ENCODE data around the gene TRIO. TPM values are rescaled to one million over a fixed set of nuclear protein-coding genes. Genes with fewer than 3 reads are reported as not detected.

TRIO gene
- total RNA-seq, 1 donor from 2014 or later, result 145 TPM

GRCh38 chr5:14286574-14287421 lies 143.7 kb downstream of the TRIO start:
- no peak for DNase-seq (ENCODE audit: low spot score)

- no peak for DNase-seq (ENCODE audit: low spot score)
These were observed 149.9 kb downstream of the TRIO start for GRCh38 chr5:14292766-14293658.

GRCh38 chr5:14295610-14296009 lies 152.5 kb downstream of the TRIO start:
- no peak for DNase-seq (ENCODE audit: low spot score)

GRCh38 chr5:14296533-14297331 lies 153.6 kb downstream of the TRIO start:
- no peak for DNase-seq (ENCODE audit: low spot score)

GRCh38 chr5:14297697-14298096 lies 154.6 kb downstream of the TRIO start:
- no peak for DNase-seq (ENCODE audit: low spot score)

GRCh38 chr5:14298126-14298847 lies 155.1 kb downstream of the TRIO start:
- DNase-seq (ENCODE audit: low spot score), result no peak

GRCh38 chr5:14299666-14300065 lies 156.5 kb downstream of the TRIO start:
- DNase-seq (ENCODE audit: low spot score), result no peak

- DNase-seq (ENCODE audit: low spot score), result no peak
These were observed 158.0 kb downstream of the TRIO start for GRCh38 chr5:14301186-14301585.

- DNase-seq (ENCODE audit: low spot score), result no peak
These were observed 159.2 kb downstream of the TRIO start for GRCh38 chr5:14302330-14302729.

GRCh38 chr5:14305045-14305444 lies 161.9 kb downstream of the TRIO start:
- no peak for DNase-seq (ENCODE audit: low spot score)

- no peak for DNase-seq (ENCODE audit: low spot score)
These were observed 163.2 kb downstream of the TRIO start for GRCh38 chr5:14306329-14306815.

- DNase-seq (ENCODE audit: low spot score), result no peak
These were observed 165.4 kb downstream of the TRIO start for GRCh38 chr5:14308384-14309154.

- no peak for DNase-seq (ENCODE audit: low spot score)
These were observed 166.1 kb downstream of the TRIO start for GRCh38 chr5:14309199-14309598.

GRCh38 chr5:14309878-14310531 lies 166.9 kb downstream of the TRIO start:
- no peak for DNase-seq (ENCODE audit: low spot score)

GRCh38 chr5:14310901-14311300 lies 167.8 kb downstream of the TRIO start:
- DNase-seq (ENCODE audit: low spot score), result no peak

GRCh38 chr5:14313986-14314690 lies 171.0 kb downstream of the TRIO start:
- DNase-seq (ENCODE audit: low spot score), result no peak

- DNase-seq (ENCODE audit: low spot score), result no peak
These were observed 173.3 kb downstream of the TRIO start for GRCh38 chr5:14316471-14316870.

GRCh38 chr5:14319102-14319501 lies 176.0 kb downstream of the TRIO start:
- no peak for DNase-seq (ENCODE audit: low spot score)

GRCh38 chr5:14321936-14322335 lies 178.8 kb downstream of the TRIO start:
- no peak for DNase-seq (ENCODE audit: low spot score)

Measured in mesenteric fat pad (tissue), 1 donor.